ENCODE results near the gene GRIA1. TPM values are rescaled to one million over a fixed set of nuclear protein-coding genes. Genes with fewer than 3 reads are reported as not detected.

Gene GRIA1
- total RNA-seq, 1 donor from 2014 or later, result 3.3 TPM

DNA sequence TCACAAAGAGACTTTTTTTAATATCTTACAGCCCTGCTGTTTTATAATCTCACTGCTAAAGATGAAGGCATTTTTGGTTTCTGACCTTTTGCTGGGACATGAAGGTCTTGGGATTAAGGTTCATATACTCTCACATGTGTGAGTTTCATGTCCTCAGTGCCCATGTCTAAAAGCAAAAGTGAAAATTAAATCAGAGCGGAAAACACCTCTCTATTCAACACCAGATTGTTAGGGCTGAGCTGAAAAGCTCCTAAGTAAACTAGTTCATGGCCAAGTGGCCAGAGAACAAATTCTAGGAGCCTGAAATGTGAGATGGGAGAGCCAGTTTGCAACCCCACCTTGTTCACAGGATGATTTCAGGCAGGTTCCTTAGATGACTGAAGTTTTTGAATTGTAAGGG lies 110.9 kb downstream of the GRIA1 start:
- no peak overlapping the region for H3K4me3 Mint-ChIP-seq
- H3K36me3 ChIP-seq, result no peaks in the 10 kb centered on the region
- TF ChIP-seq CTCF (IDR thresholded peaks at IDR 0.05) (no peak), EZH2phosphoT487 (IDR thresholded peaks at IDR 0.05) (no peak), EZH2 (IDR thresholded peaks at IDR 0.05) (no peak)
- H3K9me3 ChIP-seq (ENCODE audit: low read depth), result no peaks in the 10 kb centered on the region
- H3K27me3 ChIP-seq, result no peaks in the 10 kb centered on the region
- no peaks in the 10 kb centered on the region for H3K79me2 ChIP-seq (ENCODE audit: low read depth)
- H3K4me3 ChIP-seq, result no peak overlapping the region
- H3K36me3 Mint-ChIP-seq, result no peaks in the 10 kb centered on the region
- H3K27ac ChIP-seq, result no peak overlapping the region
- peaks cover 7% of the 10 kb centered on the region for H3K4me1 Mint-ChIP-seq
- H3K27ac Mint-ChIP-seq, result no peak overlapping the region
- no peak for DNase-seq (ENCODE audit: low spot score)
- H3F3A ChIP-seq (ENCODE audit: low read depth), result peaks cover 4% of the 10 kb centered on the region
- no peak overlapping the region for H2AFZ ChIP-seq (replicated peaks)
- peaks cover 2% of the 10 kb centered on the region for H3K27me3 Mint-ChIP-seq (ENCODE audit: insufficient read depth, low read depth)
- peaks cover 6% of the 10 kb centered on the region for H3K4me1 ChIP-seq
- no peaks in the 10 kb centered on the region for H3K9me3 Mint-ChIP-seq
- no peak overlapping the region for H3K4me2 ChIP-seq
- no peak overlapping the region for H3K9ac ChIP-seq
- no peaks in the 10 kb centered on the region for H4K20me1 ChIP-seq (ENCODE audit: low read depth)

- no peaks in the 10 kb centered on the region for H3K9me3 Mint-ChIP-seq
Measured at GRCh38 chr5:153605386-153605785, 114.9 kb downstream of the GRIA1 start.

DNA sequence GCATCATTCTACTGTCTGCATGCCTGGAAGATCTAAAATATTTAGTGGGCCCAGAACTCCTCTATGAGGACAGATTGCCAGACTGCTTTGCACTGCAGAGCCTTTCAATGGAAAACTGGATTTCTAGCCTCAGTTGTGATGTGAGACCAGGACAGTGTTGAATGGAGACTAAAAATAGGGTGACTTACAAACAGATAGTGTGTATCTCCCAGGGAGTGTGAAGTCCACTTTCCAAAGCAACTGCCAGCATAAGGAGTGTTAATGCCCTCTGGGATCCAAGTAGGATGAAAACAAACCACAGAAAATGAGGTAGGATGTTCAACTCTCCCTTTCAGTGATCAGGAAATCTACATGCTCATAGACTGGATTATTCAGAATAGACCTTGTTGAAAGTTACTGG lies 119.5 kb downstream of the GRIA1 start:
- Histone ChIP-seq H3K27me3 (no peaks in the 10 kb centered on the region), H4K20me1 (ENCODE audit: low read depth) (no peaks in the 10 kb centered on the region), H3K9ac (no peak overlapping the region), H3K36me3 (no peaks in the 10 kb centered on the region), H3K4me1 (no peaks in the 10 kb centered on the region), H3K9me3 (ENCODE audit: low read depth) (no peaks in the 10 kb centered on the region), H2AFZ (replicated peaks) (no peak overlapping the region), H3K4me3 (no peak overlapping the region), H3K79me2 (ENCODE audit: low read depth) (no peaks in the 10 kb centered on the region), H3F3A (ENCODE audit: low read depth) (no peaks in the 10 kb centered on the region), H3K27ac (no peak overlapping the region), H3K4me2 (no peak overlapping the region)
- no peak overlapping the region for H3K27ac Mint-ChIP-seq
- no peaks in the 10 kb centered on the region for H3K27me3 Mint-ChIP-seq (ENCODE audit: insufficient read depth, low read depth)
- H3K4me1 Mint-ChIP-seq, result peaks cover 19% of the 10 kb centered on the region
- H3K4me3 Mint-ChIP-seq, result no peak overlapping the region
- no peak for TF ChIP-seq CTCF (IDR thresholded peaks at IDR 0.05)
- no peak for TF ChIP-seq EZH2 (IDR thresholded peaks at IDR 0.05)
- TF ChIP-seq EZH2phosphoT487 (IDR thresholded peaks at IDR 0.05), result no peak
- no peak for DNase-seq (ENCODE audit: low spot score)
- H3K36me3 Mint-ChIP-seq, result no peaks in the 10 kb centered on the region
- no peaks in the 10 kb centered on the region for H3K9me3 Mint-ChIP-seq

More at GRCh38 chr5:153605386-153605785, 114.9 kb downstream of the GRIA1 start:
- H3K27me3 ChIP-seq, result no peaks in the 10 kb centered on the region
- H3K27ac ChIP-seq, result no peak overlapping the region
- H3K27me3 Mint-ChIP-seq (ENCODE audit: insufficient read depth, low read depth), result no peaks in the 10 kb centered on the region
- TF ChIP-seq EZH2 (IDR thresholded peaks at IDR 0.05), result no peak
- no peak for TF ChIP-seq EZH2phosphoT487 (IDR thresholded peaks at IDR 0.05)
- TF ChIP-seq CTCF (IDR thresholded peaks at IDR 0.05), result no peak
- no peaks in the 10 kb centered on the region for H3K79me2 ChIP-seq (ENCODE audit: low read depth)
- no peak overlapping the region for H3K9ac ChIP-seq
- H2AFZ ChIP-seq (replicated peaks), result no peak overlapping the region
- no peaks in the 10 kb centered on the region for H3F3A ChIP-seq (ENCODE audit: low read depth)
- no peaks in the 10 kb centered on the region for H4K20me1 ChIP-seq (ENCODE audit: low read depth)
- H3K4me2 ChIP-seq, result no peak overlapping the region
- no peaks in the 10 kb centered on the region for H3K36me3 ChIP-seq
- H3K4me1 ChIP-seq, result no peaks in the 10 kb centered on the region
- no peaks in the 10 kb centered on the region for H3K9me3 ChIP-seq (ENCODE audit: low read depth)
- H3K36me3 Mint-ChIP-seq, result no peaks in the 10 kb centered on the region
- no peak for DNase-seq (ENCODE audit: low spot score)
- H3K4me3 ChIP-seq, result no peak overlapping the region
- H3K27ac Mint-ChIP-seq, result no peak overlapping the region
- H3K4me3 Mint-ChIP-seq, result no peak overlapping the region
- H3K4me1 Mint-ChIP-seq, result peaks cover 3% of the 10 kb centered on the region

Measured in neural progenitor cell (in vitro differentiated cells).